HG03378 (cell line): ENCODE data around the gene CSF1R.

Source experiments
- ATAC-seq: cut with Tn5 transposase; IDR thresholded peaks from one replicate; pipeline ENCODE4 v1.9.1; 2021; ENCODE audit warnings: mild to moderate bottlenecking, moderate library complexity; ENCODE audit not compliant: unreplicated experiment

The CSF1R gene

DNA sequence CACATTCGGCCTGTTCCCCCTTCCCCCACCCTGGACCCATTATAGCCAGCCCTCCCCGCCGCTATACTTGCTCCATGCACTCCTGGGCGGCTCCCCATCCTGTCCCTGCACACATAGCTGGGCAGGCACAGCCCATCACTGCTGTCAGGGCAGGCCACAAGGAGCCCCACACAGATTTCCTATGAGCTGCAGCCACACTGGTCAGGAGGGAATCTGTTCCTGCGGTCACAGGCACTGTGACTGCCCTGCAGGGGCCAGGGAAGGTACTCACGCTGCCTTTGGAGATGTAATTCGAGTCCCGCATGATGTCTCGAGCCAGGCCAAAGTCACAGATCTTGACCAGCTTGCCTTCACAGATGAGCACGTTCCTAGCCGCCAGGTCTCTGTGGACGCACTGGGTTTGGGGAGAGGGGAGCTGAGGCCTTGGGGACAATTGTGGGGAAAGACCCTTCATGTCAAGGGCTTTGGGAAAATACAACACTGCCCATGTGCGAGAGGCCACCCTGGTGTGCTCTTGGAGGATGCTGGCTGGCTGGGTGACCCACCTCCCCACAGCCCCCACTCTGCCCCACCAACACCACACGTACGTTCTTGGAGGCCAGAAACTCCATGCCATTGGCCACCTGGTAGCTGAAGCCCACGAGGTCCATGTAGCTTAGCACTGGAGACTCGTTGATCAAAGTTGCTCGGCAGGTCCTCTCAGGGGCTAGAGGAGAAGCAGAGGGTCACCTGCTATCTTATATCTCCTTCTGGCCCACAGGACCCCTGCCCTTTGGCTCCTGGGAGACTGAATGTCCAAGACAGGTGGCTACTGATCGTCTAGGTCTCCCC is 34.5 kb upstream of the CSF1R start:
- no peak for ATAC-seq

DNA sequence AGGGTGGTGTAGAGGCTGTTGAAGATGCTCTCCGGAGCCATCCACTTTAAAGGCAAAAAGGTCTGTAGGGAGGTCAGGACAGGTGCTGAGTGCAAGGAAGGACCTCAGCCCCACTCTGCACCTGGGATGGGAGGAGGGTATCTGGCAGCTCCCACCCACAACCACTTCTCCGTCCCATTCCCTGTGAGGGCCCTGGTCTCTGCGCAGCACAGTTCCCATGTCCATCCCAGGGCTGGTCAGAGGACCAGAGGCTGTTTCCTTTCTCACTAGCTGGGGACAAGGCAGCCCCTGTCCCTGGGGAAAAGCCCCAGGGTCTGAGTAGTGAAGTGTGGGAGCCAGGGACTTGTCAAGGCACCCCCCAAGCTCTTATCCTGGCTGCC is 33.7 kb upstream of the CSF1R start:
- ATAC-seq = no peak

DNA sequence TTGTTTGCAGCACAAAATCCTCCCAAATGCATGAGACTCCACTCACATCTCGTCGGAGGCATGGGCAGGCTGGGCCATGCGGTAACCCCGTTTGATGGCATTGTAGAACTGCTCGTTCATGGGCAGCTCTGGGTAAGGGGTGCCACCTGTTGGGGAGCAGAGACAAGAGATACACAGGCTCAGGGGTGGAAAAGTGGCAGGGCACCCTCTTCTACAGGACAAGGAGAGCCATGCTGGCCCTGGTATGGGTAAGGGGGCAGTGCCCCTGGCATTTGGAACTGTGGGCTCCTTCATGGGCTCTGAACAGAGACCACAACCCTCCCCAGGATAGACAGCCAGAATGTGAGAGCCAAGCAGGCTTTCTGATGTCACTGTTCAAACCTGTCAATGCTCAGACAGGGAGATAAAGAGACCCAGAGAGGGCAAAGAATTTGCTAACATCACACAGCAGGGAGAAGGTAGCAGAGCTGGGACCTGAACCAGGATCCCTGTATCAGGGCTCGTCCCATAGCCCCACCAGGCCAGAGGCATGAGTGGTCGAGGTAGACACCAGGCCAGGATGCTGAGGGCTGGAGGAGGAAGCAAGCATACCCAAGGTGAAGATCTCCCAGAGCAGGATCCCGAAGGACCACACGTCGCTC is 33.2 kb upstream of the CSF1R start:
- no peak for ATAC-seq

DNA sequence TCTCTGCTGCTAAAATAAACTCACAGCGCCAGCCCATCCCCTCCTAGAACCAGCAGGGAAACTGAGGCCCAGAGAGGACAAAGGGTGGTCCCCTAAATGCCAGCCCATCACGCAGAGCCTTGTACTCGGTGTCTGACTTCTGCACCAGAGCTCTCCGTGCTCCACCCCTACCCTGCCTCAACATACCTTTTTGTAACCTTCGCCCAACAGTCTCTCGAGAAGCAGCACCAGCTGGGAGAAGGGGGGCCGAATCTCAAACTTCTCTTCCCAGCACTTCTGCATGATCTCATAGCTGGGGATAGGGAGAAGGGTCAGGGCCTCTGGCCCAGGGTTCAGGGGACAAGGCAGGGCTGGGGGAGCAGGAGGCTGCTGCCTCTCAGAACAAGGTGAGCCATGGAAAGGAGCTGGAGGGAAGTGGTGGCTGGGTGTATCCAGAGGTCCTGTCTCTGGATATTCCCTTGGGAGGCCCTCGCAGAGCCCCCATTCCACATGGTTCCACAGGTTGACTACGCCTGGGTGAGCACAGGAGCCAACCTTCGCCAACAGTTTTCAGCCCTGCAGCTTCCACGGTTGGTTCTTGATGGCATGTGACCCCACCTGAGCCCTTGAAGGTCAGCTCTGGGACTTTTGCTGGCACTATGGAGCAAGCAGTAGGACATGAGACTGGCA is 32.3 kb upstream of the CSF1R start:
- no peak for ATAC-seq

DNA sequence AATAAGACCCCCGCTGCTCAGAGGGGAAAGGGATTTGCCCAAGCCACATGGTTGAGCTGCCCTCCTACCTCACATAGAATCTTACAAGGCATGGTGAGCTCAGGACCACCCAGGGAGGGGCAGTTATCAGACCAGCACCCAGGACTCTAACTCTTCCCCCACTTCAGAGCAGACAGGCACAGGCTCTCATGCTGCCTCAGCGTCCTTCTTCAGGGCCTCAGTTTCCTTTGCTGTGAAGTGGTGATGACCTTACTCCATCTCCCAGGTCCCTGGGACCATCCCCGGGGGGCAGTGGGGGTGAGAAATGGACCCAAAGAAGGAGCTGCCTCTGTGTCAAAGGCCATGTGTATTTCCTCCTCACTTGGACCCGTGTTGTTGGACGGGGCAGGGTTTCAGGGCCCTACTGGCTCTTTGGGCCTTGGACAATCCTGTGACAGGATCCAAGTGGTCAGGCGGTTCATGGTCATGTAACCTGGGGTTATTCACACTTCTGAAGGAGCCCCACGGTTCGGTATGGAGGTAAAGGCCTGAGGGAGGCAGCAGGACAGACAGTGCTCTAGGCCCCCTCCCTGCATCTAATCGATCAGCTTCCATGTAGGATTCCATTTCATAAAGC is 31.7 kb upstream of the CSF1R start:
- no peak for ATAC-seq

DNA sequence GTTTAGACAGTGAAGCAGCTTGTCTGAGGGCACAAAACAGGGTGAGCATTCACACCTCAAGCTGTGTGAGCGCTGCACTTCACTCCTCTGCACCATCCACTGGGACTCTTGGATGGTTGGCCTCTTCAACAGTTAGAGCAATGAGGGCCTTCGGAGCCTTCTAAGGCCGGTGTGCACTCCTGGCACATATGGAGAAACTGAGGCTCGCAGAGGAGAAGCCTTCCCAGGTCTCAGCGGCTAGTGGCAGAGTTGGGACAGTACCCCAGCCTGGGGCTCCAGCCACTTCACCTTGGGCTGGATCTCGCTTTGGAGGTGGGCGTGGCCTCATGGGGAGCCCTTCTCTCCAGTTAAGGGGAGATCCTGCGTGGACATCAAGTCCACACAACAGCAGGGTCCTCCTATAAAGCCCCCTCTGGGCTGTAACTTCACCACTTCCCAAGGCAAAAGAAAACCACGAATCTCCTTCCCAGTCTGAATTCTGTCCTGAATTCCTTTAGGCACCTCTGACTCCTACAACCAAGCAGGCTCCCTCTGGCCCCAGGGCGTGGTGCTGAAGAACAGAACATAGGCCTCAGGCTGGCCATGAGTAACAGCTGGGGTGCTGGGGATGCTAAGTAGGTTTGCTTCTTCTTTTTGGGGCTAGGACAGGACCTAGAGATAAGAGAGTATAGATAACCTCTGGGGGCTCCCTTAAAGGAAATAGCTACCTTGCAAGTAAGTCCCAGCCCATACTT is 30.5 kb upstream of the CSF1R start:
- no peak for ATAC-seq

DNA sequence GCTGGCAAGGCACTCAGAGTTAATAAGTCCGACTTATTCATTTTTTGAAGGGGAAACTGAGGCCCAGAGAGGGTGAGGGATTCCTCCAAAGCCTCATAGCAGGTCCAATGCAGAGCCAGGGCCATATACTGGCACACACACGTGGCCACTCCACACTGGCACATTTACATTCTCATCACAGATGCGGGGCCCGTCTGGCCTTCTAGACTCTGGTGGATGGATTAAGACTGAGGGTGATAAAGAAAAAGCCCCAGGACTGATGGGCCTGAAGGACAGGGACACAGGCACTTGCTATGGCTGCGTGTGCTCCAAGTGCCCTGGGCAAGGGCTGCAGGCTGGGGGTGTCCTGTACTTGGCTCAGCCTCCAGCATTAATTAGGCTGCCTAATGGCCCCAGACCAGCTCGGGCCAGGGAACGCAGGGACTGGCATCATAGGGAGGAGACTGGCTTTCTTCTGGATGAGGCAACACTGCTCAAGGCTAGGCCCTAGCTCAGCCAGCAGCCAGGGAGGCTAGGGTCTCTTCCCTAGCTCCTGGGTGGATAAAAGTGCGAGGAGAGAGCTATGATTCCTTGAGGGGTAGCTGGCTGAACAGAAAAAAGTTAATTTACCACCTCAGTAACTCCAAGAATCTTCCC is 28.5 kb upstream of the CSF1R start:
- ATAC-seq = no peak

DNA sequence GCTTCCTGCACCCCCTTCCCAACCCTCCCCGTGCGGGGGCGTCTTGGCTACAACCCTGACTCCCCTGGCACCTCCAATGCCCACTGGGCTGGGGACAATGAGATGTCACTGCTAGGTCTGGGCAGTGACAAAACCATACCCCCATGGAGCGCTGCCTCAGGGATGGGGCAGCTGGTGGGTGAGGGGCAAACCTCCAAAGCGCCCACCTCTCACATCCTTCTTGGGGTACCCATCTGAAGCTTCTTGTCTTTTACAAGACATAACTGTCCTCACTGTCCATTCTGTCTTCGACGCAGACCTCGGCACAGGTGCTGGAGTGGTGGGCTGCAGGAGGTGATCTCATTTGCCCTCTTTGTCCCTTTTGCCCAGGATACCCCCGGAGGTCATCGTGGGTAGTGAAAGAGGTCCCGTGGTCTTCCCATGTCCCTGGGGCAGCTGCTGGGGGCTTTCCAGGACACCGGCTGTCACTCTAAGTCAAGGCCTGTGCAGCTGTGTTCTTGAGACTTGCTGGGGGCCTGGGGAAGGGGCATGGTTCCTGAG is 27.8 kb upstream of the CSF1R start:
- ATAC-seq = no peak

DNA sequence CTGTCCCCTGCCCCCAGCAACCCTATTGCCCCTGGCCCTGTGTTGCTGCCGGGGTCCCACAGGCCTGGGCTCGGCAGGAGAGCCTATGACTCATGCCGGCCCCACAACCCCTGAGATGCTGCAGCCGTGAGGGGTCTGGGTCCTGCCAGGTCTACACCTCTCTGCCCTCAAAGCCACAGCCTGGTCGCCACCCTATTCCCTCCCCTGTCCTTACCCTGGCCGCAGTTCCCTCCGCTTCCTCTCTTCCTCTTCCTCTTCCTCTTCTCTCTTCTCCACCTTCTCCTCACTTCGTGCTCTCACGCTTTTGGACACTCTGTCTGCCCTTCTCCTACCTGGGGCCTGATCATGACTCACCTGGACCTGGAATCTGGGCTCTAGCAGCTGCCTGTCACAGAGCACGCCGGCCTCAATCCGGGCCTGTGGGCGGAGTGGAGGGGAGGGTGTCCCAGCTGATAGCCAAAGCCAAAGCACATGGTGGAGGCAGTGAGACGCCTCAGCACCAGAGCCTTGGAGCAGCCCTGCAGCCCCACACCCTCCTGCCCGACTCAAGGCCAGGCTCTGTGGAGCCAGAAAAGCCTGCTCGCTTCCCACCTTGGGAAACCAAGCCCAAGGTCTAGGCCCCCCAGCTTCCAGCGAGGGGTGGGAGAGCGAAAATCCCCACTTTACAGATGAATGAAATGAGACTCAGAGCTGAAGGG is 26.8 kb upstream of the CSF1R start:
- no peak for ATAC-seq

DNA sequence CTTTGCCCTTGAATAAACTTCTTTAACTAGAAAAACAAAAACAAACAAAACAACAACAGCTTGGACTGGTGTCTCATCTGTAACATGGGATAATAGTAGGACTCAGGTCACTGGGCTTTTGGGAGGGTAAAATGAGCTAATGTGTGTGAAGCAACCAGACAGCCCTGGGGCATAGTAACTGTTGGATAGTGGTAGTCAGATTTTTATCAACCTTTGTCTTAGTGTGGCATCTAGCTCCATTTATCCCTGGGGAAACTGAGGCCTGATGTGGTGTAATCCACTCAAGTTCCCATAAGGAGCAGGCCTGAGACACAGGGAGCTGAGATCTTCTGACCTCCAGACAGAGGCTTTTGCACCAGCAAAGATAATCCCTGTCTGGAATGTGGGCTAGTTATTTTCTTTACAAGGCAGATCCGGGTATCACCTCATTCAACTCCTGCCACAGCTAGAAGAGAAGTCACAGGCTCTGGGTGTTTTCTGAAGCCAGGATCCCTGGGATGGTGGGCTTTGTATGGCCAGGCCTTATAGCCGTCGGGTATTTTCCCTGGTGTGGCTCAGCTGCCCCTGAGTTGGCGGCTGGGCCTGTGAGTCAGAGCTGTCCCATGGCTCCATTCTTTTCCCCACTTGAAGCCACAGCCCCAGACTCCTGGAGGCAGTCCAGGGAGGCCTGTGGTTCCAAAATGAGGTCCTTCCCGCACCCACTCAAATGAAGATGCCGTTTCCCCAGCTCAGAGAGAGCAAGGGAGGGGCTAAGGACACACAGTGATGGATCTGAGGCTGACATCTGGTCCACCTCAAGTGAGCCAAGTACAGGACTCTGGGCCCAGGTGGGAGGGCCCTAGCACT is 26.1 kb upstream of the CSF1R start:
- no peak for ATAC-seq

DNA sequence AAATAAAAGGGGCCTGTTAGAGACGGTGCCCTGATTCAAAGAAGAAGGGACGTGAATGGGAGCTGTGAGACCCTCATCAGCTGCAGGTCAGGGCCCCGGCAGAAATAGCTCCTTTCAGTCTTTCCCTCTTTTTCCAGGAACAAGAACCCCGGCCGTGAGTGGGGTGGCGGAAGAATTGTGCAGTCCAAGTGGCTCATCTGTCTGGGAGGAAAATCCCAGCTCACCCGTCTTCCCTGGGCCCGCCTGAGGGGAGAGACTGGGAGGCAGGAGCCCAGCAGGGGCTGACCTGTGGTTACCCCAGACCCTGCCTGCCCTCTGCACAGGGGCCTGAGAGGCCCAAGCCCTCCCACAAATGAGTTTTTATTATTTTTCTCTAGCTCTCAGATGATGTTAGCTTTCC is 24.8 kb upstream of the CSF1R start:
- ATAC-seq = no peak

DNA sequence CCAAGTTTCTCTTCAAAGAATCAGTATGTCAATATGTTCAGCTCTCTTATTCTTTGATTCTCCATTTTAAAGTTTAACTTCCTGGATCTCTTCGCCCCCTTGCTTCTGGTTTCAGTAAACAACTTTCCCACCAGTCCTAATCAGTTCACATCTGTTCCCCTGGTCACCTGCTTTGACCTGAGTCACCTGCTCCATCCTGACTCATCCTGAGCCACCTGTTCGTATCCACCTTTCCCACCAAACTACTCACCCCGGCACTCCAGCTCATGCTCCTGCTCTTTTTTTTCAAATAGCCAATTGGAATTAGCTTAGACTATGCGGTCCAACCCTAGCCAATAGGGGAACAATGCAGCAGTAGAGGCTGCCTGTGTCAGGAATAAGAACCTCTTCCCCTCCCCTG is 23.6 kb upstream of the CSF1R start:
- ATAC-seq = no peak

DNA sequence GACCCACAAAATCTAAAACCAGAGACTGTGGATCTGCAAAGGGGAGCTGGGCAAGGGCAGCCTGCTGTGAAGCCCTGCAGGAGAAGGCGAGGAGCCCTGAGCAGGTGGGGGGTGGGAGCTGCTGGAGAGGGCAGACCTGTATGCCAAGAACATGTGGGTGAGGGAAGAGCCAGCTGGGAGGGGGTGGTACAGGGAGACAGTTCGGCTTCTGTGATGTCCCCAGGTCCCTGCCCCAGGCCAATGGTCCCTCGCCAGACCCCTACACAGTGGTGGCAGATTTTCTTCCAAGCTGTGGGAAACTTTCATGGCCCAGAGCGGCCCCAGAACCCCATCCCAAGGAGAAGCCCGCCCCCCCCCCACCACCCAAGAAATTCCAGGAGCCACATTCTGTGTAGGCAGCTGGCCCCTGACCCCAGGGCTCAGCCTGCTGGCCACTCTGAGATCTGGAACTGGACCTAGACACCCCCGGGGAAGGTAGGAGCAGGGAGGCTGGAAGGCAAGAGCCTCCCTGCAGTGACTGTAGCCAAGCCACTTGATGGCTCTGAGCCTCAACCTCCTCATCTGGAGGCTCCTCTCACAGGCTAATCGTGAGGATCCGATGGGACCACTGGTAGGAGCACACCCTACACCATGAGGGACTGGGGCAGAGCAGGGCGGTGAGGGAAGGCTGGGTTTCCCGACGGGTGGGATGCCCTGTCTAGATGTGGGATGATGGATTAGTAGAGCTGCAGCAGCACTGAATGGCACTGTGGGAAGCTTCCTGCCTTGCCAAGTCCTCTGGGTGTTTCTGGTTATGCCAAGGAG is 22.6 kb upstream of the CSF1R start:
- no peak for ATAC-seq

DNA sequence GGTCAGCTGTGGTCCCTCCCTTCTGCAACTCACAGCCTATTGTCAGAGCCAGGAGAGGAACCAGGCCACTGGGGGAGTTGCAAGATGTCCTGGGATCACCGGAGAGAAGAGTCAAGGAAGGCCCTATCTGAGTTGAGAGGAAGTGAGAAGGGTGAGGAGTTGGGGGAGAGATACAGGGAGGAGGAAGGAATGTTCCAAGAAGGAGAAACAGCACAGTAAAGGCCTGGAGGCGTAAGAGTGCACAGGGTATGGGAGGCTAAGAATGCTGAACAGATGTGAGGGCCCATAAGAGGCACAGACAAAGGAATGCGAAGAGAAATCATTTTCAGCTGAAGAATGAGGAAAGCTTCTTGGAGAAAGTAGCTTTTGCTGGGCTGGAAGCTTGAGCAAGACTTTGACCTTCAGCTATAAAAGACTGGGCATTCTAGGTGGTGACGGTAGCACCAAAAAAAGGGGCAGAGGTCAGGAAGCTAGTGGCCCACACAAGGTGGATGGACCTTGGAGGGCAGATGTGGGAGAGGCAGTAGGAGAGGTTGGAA is 21.6 kb upstream of the CSF1R start:
- no peak for ATAC-seq

DNA sequence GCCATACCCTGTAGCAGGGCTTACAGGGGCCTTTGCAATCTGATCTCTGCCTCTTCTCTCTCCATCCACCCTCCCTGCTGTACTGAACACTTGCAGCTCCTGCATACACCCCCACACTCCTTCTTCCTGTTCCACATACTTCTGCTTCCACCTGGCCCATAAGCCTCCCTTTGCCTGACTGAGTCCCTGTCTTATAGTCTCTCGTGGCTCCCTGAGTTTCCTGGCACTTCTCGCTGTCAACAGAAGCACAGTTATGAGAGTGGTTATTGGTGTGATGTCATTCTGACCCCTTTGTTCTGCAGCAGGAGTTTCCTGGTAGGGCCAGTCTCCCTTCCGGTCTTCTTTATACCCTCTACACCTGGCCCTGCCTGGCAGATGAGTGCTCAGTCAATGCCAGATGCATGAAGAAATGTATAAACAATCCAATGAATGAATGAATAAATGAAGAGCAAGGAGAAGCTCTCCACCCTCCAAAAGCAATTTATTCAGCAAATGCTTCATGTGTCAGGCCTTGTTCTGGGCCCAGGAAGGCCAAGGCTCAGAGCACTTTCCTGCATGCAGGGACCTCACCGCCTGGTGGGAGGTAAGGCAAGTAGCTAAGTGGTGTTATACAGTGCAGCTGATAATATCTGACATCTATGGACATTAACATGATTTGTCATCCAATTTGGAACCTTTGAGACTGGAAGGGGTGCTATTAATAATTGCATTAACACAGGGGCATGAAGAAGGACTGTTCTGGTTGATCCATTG is 20.5 kb upstream of the CSF1R start:
- ATAC-seq = no peak

DNA sequence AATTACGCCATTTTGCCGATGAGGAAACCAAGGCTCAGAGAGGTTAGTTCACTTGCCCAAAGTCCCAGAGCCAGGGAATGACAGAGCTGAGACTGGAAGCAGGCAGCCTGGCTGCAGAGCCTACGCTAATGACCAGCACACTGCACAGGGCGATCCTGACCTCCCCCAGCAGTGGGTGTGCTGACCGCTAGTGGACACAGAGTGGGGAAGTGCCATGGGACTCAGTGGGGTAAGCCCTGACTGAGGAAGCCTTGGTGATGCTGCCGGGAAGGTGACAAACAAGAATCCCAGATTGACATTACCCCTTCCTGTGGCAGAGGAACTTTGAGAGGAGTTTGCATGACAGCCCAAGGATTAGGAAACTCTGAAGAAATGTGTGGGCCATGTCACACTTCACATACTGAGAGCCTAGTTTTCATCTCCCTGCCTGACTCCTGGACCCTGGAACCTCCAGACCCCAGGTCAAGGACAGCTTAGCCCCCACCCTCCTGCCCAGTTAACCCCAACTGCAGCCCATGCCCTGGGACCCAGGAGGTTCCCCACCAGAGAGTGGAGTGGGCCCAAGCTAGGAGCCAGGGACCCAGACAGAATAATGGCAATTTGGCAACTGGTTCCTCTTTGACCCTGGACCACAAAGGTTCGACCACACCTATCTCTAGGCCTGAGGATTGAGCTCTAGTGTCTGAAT is 19.7 kb upstream of the CSF1R start:
- no peak for ATAC-seq

DNA sequence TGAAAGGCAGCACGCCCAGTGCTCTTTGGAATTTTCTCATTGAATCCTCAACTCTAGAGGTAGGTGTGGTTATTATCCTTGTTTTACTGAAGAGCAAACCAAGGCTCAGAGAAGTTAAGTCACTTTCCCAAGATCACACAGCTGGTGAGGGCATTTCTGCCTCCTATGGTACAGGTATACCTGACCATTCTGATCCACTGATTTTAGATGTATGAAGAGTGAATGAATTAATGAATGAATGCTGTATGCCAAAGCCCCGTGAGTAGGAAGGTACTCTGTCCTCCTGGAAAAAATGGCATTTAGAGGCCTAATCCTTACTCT is 18.2 kb upstream of the CSF1R start:
- no peak for ATAC-seq
